WTC11 (cell line): ENCODE data around the gene KCNK7.

Experiments used
- ATF2 ChIP-seq: sonication (generic); formaldehyde crosslinking; IDR thresholded peaks from 2 replicates; pipeline ENCODE4 v1.8.1; 2022; ENCODE audit warnings: low read depth, missing genetic modification reagents, borderline replicate concordance
- CTCF ChIP-seq: fragments of 200-600 bp; IDR thresholded peaks from 2 replicates; pipeline ENCODE4 v1.8.0; 2022; ENCODE audit warnings: antibody characterized with exemption
- FOXK1 ChIP-seq: sonication (generic); formaldehyde crosslinking; IDR thresholded peaks from 2 replicates; pipeline ENCODE4 v1.8.0; 2022; ENCODE audit warnings: mild to moderate bottlenecking, moderate library complexity, missing genetic modification reagents
- RELA ChIP-seq: sonication (generic); formaldehyde crosslinking; IDR thresholded peaks from 2 replicates; pipeline ENCODE4 v1.8.1; 2022; ENCODE audit warnings: missing genetic modification reagents, mild to moderate bottlenecking, borderline replicate concordance
- TCF7 ChIP-seq: sonication (generic); formaldehyde crosslinking; IDR thresholded peaks from 2 replicates; pipeline ENCODE4 v1.8.0; 2022; ENCODE audit warnings: mild to moderate bottlenecking, low read depth, missing genetic modification reagents, moderate library complexity
- TP53 ChIP-seq: sonication (generic); formaldehyde crosslinking; IDR thresholded peaks from 2 replicates; pipeline ENCODE4 v1.8.1; 2023; ENCODE audit warnings: mild to moderate bottlenecking, missing genetic modification reagents
- TF ChIP-seq, protein P1 (sequence below): sonication (generic); formaldehyde crosslinking; IDR thresholded peaks from 2 replicates; pipeline ENCODE4 v1.8.0; 2022; ENCODE audit warnings: mild to moderate bottlenecking, missing genetic modification reagents
- TF ChIP-seq, protein P2 (sequence below): sonication (generic); formaldehyde crosslinking; IDR thresholded peaks from 2 replicates; pipeline ENCODE4 v1.8.1; 2023; ENCODE audit warnings: mild to moderate bottlenecking, missing genetic modification reagents, moderate library complexity
- TF ChIP-seq, protein P3 (sequence below): fragments of 250-450 bp; sonication (Bioruptor Pico); IDR thresholded peaks from 2 replicates; pipeline ENCODE4 v1.9.0; 2021; ENCODE audit warnings: mild to moderate bottlenecking
- TF ChIP-seq, protein P4 (sequence below): sonication (generic); formaldehyde crosslinking; IDR thresholded peaks from 2 replicates; pipeline ENCODE4 v1.8.0; 2022; ENCODE audit warnings: missing genetic modification reagents
- TF ChIP-seq, protein P5 (sequence below): sonication (generic); formaldehyde crosslinking; IDR thresholded peaks from 2 replicates; pipeline ENCODE4 v1.8.1; 2022; ENCODE audit warnings: low read depth, mild to moderate bottlenecking, moderate library complexity, missing genetic modification reagents, borderline replicate concordance

DNA sequence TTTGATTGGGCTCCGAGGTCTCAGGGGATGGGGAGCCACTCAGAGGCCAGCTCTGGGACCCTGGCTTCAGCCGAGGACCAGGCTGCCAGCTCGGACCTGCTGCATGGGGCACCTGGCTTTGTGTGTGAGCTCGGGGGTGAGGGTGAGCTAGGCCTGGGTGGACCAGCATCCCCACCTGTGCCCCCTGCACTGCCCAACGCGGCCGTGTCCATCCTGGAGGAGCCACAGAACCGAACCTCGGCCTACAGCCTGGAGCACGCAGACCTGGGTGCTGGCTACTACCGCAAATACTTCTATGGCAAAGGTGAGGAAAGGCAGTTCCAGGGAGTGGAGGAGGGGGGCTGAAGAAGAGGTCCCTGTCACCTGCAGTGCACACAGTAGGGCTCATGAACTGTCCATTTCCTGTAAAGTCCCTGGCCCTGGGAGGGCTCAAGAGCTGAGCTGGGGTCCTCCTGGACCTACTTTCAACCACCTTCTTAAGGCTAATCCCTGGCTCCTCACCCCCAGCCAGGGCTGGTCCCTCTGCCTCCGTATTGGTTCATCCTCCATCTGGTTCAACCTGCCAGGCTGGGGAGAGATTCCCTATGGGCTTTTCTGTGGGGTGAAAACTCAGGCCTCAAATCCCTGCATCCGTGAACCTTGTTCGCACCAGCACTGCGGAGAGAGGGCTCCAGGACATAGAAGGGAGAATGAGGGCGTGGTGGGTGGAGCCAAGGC, 45.9 kb upstream of the KCNK7 start:
- no peak for TF ChIP-seq TCF7
- TF ChIP-seq, protein P1, sequence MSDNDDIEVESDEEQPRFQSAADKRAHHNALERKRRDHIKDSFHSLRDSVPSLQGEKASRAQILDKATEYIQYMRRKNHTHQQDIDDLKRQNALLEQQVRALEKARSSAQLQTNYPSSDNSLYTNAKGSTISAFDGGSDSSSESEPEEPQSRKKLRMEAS (CRISPR knock-in tag) = no peak
- TF ChIP-seq CTCF = no peak
- TF ChIP-seq FOXK1 (CRISPR knock-in tag) = no peak
- no peak for TF ChIP-seq ATF2
- no peak for TF ChIP-seq TP53 (CRISPR knock-in tag)
- TF ChIP-seq, protein P2, sequence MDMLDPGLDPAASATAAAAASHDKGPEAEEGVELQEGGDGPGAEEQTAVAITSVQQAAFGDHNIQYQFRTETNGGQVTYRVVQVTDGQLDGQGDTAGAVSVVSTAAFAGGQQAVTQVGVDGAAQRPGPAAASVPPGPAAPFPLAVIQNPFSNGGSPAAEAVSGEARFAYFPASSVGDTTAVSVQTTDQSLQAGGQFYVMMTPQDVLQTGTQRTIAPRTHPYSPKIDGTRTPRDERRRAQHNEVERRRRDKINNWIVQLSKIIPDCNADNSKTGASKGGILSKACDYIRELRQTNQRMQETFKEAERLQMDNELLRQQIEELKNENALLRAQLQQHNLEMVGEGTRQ (CRISPR knock-in tag) = no peak
- TF ChIP-seq, protein P3, sequence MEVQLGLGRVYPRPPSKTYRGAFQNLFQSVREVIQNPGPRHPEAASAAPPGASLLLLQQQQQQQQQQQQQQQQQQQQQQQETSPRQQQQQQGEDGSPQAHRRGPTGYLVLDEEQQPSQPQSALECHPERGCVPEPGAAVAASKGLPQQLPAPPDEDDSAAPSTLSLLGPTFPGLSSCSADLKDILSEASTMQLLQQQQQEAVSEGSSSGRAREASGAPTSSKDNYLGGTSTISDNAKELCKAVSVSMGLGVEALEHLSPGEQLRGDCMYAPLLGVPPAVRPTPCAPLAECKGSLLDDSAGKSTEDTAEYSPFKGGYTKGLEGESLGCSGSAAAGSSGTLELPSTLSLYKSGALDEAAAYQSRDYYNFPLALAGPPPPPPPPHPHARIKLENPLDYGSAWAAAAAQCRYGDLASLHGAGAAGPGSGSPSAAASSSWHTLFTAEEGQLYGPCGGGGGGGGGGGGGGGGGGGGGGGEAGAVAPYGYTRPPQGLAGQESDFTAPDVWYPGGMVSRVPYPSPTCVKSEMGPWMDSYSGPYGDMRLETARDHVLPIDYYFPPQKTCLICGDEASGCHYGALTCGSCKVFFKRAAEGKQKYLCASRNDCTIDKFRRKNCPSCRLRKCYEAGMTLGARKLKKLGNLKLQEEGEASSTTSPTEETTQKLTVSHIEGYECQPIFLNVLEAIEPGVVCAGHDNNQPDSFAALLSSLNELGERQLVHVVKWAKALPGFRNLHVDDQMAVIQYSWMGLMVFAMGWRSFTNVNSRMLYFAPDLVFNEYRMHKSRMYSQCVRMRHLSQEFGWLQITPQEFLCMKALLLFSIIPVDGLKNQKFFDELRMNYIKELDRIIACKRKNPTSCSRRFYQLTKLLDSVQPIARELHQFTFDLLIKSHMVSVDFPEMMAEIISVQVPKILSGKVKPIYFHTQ (CRISPR knock-in tag) = no peak
- TF ChIP-seq, protein P4, sequence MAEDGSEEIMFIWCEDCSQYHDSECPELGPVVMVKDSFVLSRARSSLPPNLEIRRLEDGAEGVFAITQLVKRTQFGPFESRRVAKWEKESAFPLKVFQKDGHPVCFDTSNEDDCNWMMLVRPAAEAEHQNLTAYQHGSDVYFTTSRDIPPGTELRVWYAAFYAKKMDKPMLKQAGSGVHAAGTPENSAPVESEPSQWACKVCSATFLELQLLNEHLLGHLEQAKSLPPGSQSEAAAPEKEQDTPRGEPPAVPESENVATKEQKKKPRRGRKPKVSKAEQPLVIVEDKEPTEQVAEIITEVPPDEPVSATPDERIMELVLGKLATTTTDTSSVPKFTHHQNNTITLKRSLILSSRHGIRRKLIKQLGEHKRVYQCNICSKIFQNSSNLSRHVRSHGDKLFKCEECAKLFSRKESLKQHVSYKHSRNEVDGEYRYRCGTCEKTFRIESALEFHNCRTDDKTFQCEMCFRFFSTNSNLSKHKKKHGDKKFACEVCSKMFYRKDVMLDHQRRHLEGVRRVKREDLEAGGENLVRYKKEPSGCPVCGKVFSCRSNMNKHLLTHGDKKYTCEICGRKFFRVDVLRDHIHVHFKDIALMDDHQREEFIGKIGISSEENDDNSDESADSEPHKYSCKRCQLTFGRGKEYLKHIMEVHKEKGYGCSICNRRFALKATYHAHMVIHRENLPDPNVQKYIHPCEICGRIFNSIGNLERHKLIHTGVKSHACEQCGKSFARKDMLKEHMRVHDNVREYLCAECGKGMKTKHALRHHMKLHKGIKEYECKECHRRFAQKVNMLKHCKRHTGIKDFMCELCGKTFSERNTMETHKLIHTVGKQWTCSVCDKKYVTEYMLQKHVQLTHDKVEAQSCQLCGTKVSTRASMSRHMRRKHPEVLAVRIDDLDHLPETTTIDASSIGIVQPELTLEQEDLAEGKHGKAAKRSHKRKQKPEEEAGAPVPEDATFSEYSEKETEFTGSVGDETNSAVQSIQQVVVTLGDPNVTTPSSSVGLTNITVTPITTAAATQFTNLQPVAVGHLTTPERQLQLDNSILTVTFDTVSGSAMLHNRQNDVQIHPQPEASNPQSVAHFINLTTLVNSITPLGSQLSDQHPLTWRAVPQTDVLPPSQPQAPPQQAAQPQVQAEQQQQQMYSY (CRISPR knock-in tag) = no peak
- TF ChIP-seq, protein P5, sequence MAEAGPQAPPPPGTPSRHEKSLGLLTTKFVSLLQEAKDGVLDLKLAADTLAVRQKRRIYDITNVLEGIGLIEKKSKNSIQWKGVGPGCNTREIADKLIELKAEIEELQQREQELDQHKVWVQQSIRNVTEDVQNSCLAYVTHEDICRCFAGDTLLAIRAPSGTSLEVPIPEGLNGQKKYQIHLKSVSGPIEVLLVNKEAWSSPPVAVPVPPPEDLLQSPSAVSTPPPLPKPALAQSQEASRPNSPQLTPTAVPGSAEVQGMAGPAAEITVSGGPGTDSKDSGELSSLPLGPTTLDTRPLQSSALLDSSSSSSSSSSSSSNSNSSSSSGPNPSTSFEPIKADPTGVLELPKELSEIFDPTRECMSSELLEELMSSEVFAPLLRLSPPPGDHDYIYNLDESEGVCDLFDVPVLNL (CRISPR knock-in tag) = no peak
- TF ChIP-seq RELA = no peak
